Measurements from ENCODE around the gene NUP62. TPM values are rescaled to one million over a fixed set of nuclear protein-coding genes. Genes with fewer than 3 reads are reported as not detected.

NUP62 gene
- total and polyA plus RNA-seq, 2 of the 8 experiments (the other 6 are each of a cell fraction or from before 2014, with no cell fraction given) = 50.0 to 107 TPM

DNA sequence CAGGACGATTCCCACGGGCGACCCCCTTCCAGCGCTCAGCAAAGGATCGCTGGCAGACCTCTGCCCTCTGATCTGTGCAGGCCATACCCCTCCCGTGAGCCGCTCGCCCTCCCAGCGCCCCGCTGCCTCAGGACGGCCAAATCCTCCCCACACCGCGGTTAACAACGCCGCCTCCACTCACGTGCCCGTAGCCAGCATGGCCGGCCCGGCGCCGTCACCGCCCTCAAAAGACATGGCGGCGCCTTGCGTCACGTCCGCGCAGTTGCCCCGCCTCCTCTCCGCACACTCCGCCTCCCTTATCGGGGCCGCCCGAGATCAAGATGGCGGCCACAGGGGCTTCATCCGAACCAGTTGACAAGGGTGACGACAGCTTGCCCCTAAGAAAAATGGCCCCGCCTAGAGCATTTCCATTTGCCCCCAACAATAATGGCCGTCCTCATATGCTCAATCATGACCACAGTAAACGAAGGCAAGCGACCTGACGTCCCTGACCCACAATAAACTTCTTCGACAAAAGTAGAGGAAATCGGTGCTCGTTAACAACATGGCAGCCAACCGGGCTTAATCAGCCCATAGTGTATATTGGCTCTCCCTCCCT, 52.8 kb downstream of the NUP62 start (continued):
- TF ChIP-seq, protein P1, sequence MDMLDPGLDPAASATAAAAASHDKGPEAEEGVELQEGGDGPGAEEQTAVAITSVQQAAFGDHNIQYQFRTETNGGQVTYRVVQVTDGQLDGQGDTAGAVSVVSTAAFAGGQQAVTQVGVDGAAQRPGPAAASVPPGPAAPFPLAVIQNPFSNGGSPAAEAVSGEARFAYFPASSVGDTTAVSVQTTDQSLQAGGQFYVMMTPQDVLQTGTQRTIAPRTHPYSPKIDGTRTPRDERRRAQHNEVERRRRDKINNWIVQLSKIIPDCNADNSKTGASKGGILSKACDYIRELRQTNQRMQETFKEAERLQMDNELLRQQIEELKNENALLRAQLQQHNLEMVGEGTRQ (IDR thresholded peaks at IDR 0.05; ENCODE audit: low read length) = peak; percentile 39
- TF ChIP-seq YY1 (IDR thresholded peaks at IDR 0.05; ENCODE audit: low read depth, low read length) (peak; percentile 98), HDAC2 (IDR thresholded peaks at IDR 0.05; ENCODE audit: borderline replicate concordance in 1 of 2, low read depth in 2 of 2, low read length in 2 of 2) (peak in 1 of 2 experiments; percentile 33; a peak in 1 of 4 replicates), NANOG (IDR thresholded peaks at IDR 0.05; ENCODE audit: insufficient read depth, low read depth, low read length, poor library complexity, severe bottlenecking) (no peak), CHD1 (IDR thresholded peaks at IDR 0.05; ENCODE audit: low read depth, low read length) (no peak), PHF8 (conservative IDR thresholded peaks at IDR 0.05; ENCODE audit: low read depth, low read length) (peak; percentile 66; the same call in 1 of the 2 replicates), CEBPB (IDR thresholded peaks at IDR 0.05; ENCODE audit: low read depth, low read length) (peak; percentile 77), SAP30 (IDR thresholded peaks at IDR 0.05; ENCODE audit: insufficient read depth, insufficient replicate concordance, low read length) (peak; percentile 67), POLR2AphosphoS5 (IDR thresholded peaks at IDR 0.05; ENCODE audit: low read depth, low read length) (peak; percentile 71), ASH2L (IDR thresholded peaks at IDR 0.05; ENCODE audit: low read length) (peak; percentile 74), POLR2A (IDR thresholded peaks at IDR 0.05; ENCODE audit: control extremely low read depth in 1 of 2, low read depth in 2 of 2, low read length in 2 of 2) (peak in 1 of 2 experiments; percentile 87; a peak in 2 of 3 replicates), RBBP5 (IDR thresholded peaks at IDR 0.05; ENCODE audit: borderline replicate concordance, low read depth, low read length) (peak; percentile 77; the same call in 1 of the 2 replicates), CBX8 (IDR thresholded peaks at IDR 0.05; ENCODE audit: borderline replicate concordance, low read depth, low read length) (no peak)
- TF ChIP-seq, protein P2, sequence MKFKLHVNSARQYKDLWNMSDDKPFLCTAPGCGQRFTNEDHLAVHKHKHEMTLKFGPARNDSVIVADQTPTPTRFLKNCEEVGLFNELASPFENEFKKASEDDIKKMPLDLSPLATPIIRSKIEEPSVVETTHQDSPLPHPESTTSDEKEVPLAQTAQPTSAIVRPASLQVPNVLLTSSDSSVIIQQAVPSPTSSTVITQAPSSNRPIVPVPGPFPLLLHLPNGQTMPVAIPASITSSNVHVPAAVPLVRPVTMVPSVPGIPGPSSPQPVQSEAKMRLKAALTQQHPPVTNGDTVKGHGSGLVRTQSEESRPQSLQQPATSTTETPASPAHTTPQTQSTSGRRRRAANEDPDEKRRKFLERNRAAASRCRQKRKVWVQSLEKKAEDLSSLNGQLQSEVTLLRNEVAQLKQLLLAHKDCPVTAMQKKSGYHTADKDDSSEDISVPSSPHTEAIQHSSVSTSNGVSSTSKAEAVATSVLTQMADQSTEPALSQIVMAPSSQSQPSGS (IDR thresholded peaks at IDR 0.05; ENCODE audit: low read length) = peak; percentile 70; the same call in 1 of the 2 replicates
- TF ChIP-seq, protein P3, sequence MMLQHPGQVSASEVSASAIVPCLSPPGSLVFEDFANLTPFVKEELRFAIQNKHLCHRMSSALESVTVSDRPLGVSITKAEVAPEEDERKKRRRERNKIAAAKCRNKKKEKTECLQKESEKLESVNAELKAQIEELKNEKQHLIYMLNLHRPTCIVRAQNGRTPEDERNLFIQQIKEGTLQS (IDR thresholded peaks at IDR 0.05; ENCODE audit: insufficient read depth, low read depth, low read length) = 0 out of 2 replicates have a peak, but pooled peaks have one; percentile 5
- TF ChIP-seq, protein P4, sequence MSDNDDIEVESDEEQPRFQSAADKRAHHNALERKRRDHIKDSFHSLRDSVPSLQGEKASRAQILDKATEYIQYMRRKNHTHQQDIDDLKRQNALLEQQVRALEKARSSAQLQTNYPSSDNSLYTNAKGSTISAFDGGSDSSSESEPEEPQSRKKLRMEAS (IDR thresholded peaks at IDR 0.05) = peak; percentile 68

Data from H1 (cell line).